ENCODE results near the gene PHF2. TPM values are rescaled to one million over a fixed set of nuclear protein-coding genes. Genes with fewer than 3 reads are reported as not detected.

The PHF2 gene
- total RNA-seq, 4 donors from 2014 or later, result 22.6 to 40.2 (median 28.4) TPM

- 95% methylated on average over 15 of the region's 18 CpGs for WGBS
- peaks cover 59% of the 10 kb centered on the region for H3K36me3 ChIP-seq
- peak; percentile 63 to 79 for DNase-seq (ENCODE audit: low spot score in 2 of 2)
Observed at GRCh38 chr9:93667006-93667405, 90.6 kb downstream of the PHF2 start.

GRCh38 chr9:93667627-93668026 is 91.2 kb downstream of the PHF2 start:
- peak in 1 of 2 donors; percentile 43 for DNase-seq (ENCODE audit: low spot score in 2 of 2)
- Histone ChIP-seq H3K4me3 (no peak overlapping the region), H3K9me3 (no peaks in the 10 kb centered on the region), H3K27ac (no peak overlapping the region), H3K36me3 (peaks cover 53% of the 10 kb centered on the region), H3K4me1 (no peaks in the 10 kb centered on the region), H3K27me3 (no peaks in the 10 kb centered on the region)
- 91% methylated on average over 4 of the region's 4 CpGs for WGBS
- no peak for TF ChIP-seq EP300 (IDR thresholded peaks at IDR 0.05)

More at GRCh38 chr9:93667006-93667405, 90.6 kb downstream of the PHF2 start:
- Histone ChIP-seq H3K9me3 (no peaks in the 10 kb centered on the region), H3K27me3 (no peaks in the 10 kb centered on the region), H3K4me3 (no peak overlapping the region), H3K4me1 (no peaks in the 10 kb centered on the region), H3K27ac (no peak overlapping the region)
- TF ChIP-seq CTCF (IDR thresholded peaks at IDR 0.05) (no peak), POLR2AphosphoS5 (IDR thresholded peaks at IDR 0.05) (no peak), POLR2A (IDR thresholded peaks at IDR 0.05) (no peak), EP300 (IDR thresholded peaks at IDR 0.05) (no peak)

- DNase-seq (ENCODE audit: low spot score in 2 of 2), result peak in 1 of 2 donors; percentile 66
- peaks cover 48% of the 10 kb centered on the region for H3K36me3 ChIP-seq
- no peaks in the 10 kb centered on the region for H3K9me3 ChIP-seq
- H3K4me3 ChIP-seq, result no peak overlapping the region
- H3K27me3 ChIP-seq, result no peaks in the 10 kb centered on the region
- WGBS, result 75% methylated on average over 12 of the region's 12 CpGs
- TF ChIP-seq EP300 (IDR thresholded peaks at IDR 0.05), result no peak
- TF ChIP-seq POLR2A (IDR thresholded peaks at IDR 0.05), result no peak
- TF ChIP-seq POLR2AphosphoS5 (IDR thresholded peaks at IDR 0.05), result no peak
- TF ChIP-seq CTCF (IDR thresholded peaks at IDR 0.05), result no peak
- H3K27ac ChIP-seq, result no peak overlapping the region
- no peaks in the 10 kb centered on the region for H3K4me1 ChIP-seq
Observed at GRCh38 chr9:93668261-93668871, 92.0 kb downstream of the PHF2 start.

GRCh38 chr9:93669116-93669957 is 93.0 kb downstream of the PHF2 start:
- peak; percentile 54 to 69 for DNase-seq (ENCODE audit: low spot score in 2 of 2)
- H3K4me1 ChIP-seq, result no peaks in the 10 kb centered on the region
- 77% methylated on average over 10 of the region's 15 CpGs for WGBS
- TF ChIP-seq EP300 (IDR thresholded peaks at IDR 0.05) (no peak), POLR2AphosphoS5 (IDR thresholded peaks at IDR 0.05) (no peak), POLR2A (IDR thresholded peaks at IDR 0.05) (no peak), CTCF (IDR thresholded peaks at IDR 0.05) (no peak)
- H3K36me3 ChIP-seq, result peaks cover 47% of the 10 kb centered on the region
- H3K9me3 ChIP-seq, result no peaks in the 10 kb centered on the region
- no peaks in the 10 kb centered on the region for H3K27me3 ChIP-seq
- H3K27ac ChIP-seq, result no peak overlapping the region
- H3K4me3 ChIP-seq, result no peak overlapping the region

GRCh38 chr9:93669958-93670207 is 93.5 kb downstream of the PHF2 start:
- TF ChIP-seq POLR2AphosphoS5 (IDR thresholded peaks at IDR 0.05) (no peak), EP300 (IDR thresholded peaks at IDR 0.05) (no peak), CTCF (IDR thresholded peaks at IDR 0.05) (no peak), POLR2A (IDR thresholded peaks at IDR 0.05) (no peak)
- DNase-seq (ENCODE audit: low spot score in 2 of 2), result no peak
- Histone ChIP-seq H3K27me3 (no peaks in the 10 kb centered on the region), H3K36me3 (peaks cover 48% of the 10 kb centered on the region), H3K4me3 (no peak overlapping the region), H3K27ac (no peak overlapping the region), H3K4me1 (no peaks in the 10 kb centered on the region), H3K9me3 (no peaks in the 10 kb centered on the region)
- WGBS, result 58% methylated on average over 2 of the region's 3 CpGs

All from suprapubic skin (tissue), 4 donors.